HCT116 (cell line): ENCODE results near the gene LCT.

Experiments used
- CEBPB ChIP-seq: IDR thresholded peaks from 2 replicates; pipeline ENCODE4 v1.6.1; 2012; ENCODE audit warnings: low read depth
- CTCF ChIP-seq, 3 experiments: fragments of 200-600 bp in 1 of 3; sonication (generic) in 1 of 3; IDR thresholded peaks in 2 of 3; conservative IDR thresholded peaks in 1 of 3; 2 replicates each; pipeline ENCODE4 v1.5.1; 2012 to 2017; ENCODE audit warnings: low read depth in 2 of 3, low read length in 2 of 3, antibody characterized with exemption in 1 of 3, borderline replicate concordance in 1 of 3, control low read depth in 1 of 3, mild to moderate bottlenecking in 1 of 3, mixed read lengths in 1 of 3, mixed run types in 1 of 3, moderate library complexity in 1 of 3; ENCODE audit not compliant: insufficient read depth in 1 of 3
- EZH2phosphoT487 ChIP-seq: fragments of 200-600 bp; IDR thresholded peaks from 2 replicates; pipeline ENCODE4 v1.6.1; 2018; ENCODE audit warnings: antibody characterized with exemption, borderline replicate concordance
- JUND ChIP-seq: IDR thresholded peaks from 2 replicates; pipeline ENCODE4 v1.6.1; 2012
- MAX ChIP-seq: IDR thresholded peaks from 2 replicates; pipeline ENCODE4 v1.6.1; 2012
- POLR2A ChIP-seq: IDR thresholded peaks from 2 replicates; pipeline ENCODE4 v1.7.0; 2011; ENCODE audit warnings: borderline replicate concordance; ENCODE audit not compliant: insufficient read depth, insufficient read length; ENCODE audit errors: extremely low read depth
- TCF7L2 ChIP-seq: IDR thresholded peaks from 2 replicates; pipeline ENCODE4 v1.7.0; 2011; ENCODE audit warnings: borderline replicate concordance, inconsistent platforms; ENCODE audit not compliant: insufficient read depth, insufficient read length; ENCODE audit errors: extremely low read depth

GRCh38 chr2:135797497-135798274 is 39.3 kb downstream of the LCT start:
- TF ChIP-seq CEBPB (no peak; the same call in 1 of the 2 replicates), POLR2A (no peak), EZH2phosphoT487 (no peak), JUND (no peak), MAX (peak; percentile 80), CTCF (IDR thresholded peaks at IDR 0.05 in 2 of 3, conservative IDR thresholded peaks at IDR 0.05 in 1 of 3; ENCODE audit: borderline replicate concordance in 1 of 3, insufficient read depth in 1 of 3, low read depth in 2 of 3, low read length in 2 of 3) (peak; percentile 60 to 98 (median 96)), TCF7L2 (no peak)
